OCI-LY1 (cell line): Measurements from ENCODE around the gene EEFSEC.

Experiments used
- H2AFZ ChIP-seq: fragments of 200-600 bp; sonication (generic), shearing (Covaris generic); 2 replicates; pipeline ENCODE4 v1.6.0; 2014; ENCODE audit warnings: antibody characterized with exemption, mild to moderate bottlenecking, low read length
- H3F3A ChIP-seq: fragments of 200-600 bp; sonication (generic), shearing (Covaris generic); 2 replicates; pipeline ENCODE4 v1.6.0; 2014; ENCODE audit warnings: mild to moderate bottlenecking, antibody characterized with exemption, low read length, moderate library complexity; ENCODE audit not compliant: insufficient read depth
- H3K27ac ChIP-seq: fragments of 200-600 bp; sonication (generic); 2 replicates; pipeline ENCODE4 v1.5.1; 2014; ENCODE audit warnings: low read length, mixed run types, mild to moderate bottlenecking, low read depth; ENCODE audit not compliant: poor library complexity, severe bottlenecking
- H3K27me3 ChIP-seq: fragments of 200-600 bp; sonication (generic); 2 replicates; pipeline ENCODE4 v1.6.0; 2014; ENCODE audit warnings: antibody characterized with exemption, mild to moderate bottlenecking, low read length, moderate library complexity; ENCODE audit not compliant: insufficient read depth
- H3K36me3 ChIP-seq: fragments of 200-600 bp; sonication (generic); 2 replicates; pipeline ENCODE4 v1.6.1; 2014; ENCODE audit warnings: mild to moderate bottlenecking, antibody characterized with exemption, low read length, moderate library complexity, mixed read lengths; ENCODE audit not compliant: insufficient read depth
- H3K4me1 ChIP-seq: fragments of 200-600 bp; sonication (generic); 2 replicates; pipeline ENCODE4 v1.5.1; 2014; ENCODE audit warnings: mild to moderate bottlenecking, low read length, moderate library complexity; ENCODE audit not compliant: insufficient read depth, severe bottlenecking
- H3K4me2 ChIP-seq: fragments of 200-600 bp; sonication (generic), shearing (Covaris generic); 2 replicates; pipeline ENCODE4 v1.6.1; 2014; ENCODE audit warnings: low read length
- H3K4me3 ChIP-seq: fragments of 200-600 bp; sonication (generic); 2 replicates; pipeline ENCODE4 v1.5.1; 2014; ENCODE audit warnings: low read length, low read depth, mild to moderate bottlenecking, mixed read lengths; ENCODE audit not compliant: poor library complexity, severe bottlenecking
- H3K79me2 ChIP-seq: fragments of 200-600 bp; shearing (Covaris generic); 2 replicates; pipeline ENCODE4 v1.6.1; 2016; ENCODE audit warnings: mixed run types, low read length, mixed read lengths; ENCODE audit not compliant: insufficient read depth
- H3K9ac ChIP-seq: fragments of 200-600 bp; sonication (generic), shearing (Covaris generic); 2 replicates; pipeline ENCODE4 v1.6.1; 2014; ENCODE audit warnings: mild to moderate bottlenecking, low read length, mixed read lengths
- H3K9me2 ChIP-seq: fragments of 200-600 bp; sonication (generic), shearing (Covaris generic); 2 replicates; pipeline ENCODE4 v1.6.1; 2014; ENCODE audit warnings: low read depth, mild to moderate bottlenecking, low read length, mixed read lengths
- H3K9me3 ChIP-seq: fragments of 200-600 bp; shearing (Covaris generic); 2 replicates; pipeline ENCODE4 v1.6.1; 2014; ENCODE audit warnings: low read length, mixed read lengths
- H4K20me1 ChIP-seq: fragments of 200-600 bp; sonication (generic), shearing (Covaris generic); 2 replicates; pipeline ENCODE4 v1.6.0; 2016; ENCODE audit warnings: mild to moderate bottlenecking, low read length; ENCODE audit not compliant: insufficient read depth
- EZH2 ChIP-seq: fragments of 200-600 bp; sonication (generic), shearing (Covaris generic); IDR thresholded peaks from 2 replicates; pipeline ENCODE4 v1.8.0; 2017; ENCODE audit warnings: borderline replicate concordance, mixed run types, mild to moderate bottlenecking, antibody characterized with exemption, low read length, moderate library complexity, mixed read lengths
- TF ChIP-seq, protein P1 (sequence below): fragments of 200-600 bp; sonication (generic), shearing (Covaris generic); IDR thresholded peaks from 2 replicates; pipeline ENCODE4 v1.5.1; 2017; ENCODE audit warnings: mild to moderate bottlenecking, antibody characterized with exemption, low read length, moderate library complexity, mixed read lengths

EEFSEC gene

DNA sequence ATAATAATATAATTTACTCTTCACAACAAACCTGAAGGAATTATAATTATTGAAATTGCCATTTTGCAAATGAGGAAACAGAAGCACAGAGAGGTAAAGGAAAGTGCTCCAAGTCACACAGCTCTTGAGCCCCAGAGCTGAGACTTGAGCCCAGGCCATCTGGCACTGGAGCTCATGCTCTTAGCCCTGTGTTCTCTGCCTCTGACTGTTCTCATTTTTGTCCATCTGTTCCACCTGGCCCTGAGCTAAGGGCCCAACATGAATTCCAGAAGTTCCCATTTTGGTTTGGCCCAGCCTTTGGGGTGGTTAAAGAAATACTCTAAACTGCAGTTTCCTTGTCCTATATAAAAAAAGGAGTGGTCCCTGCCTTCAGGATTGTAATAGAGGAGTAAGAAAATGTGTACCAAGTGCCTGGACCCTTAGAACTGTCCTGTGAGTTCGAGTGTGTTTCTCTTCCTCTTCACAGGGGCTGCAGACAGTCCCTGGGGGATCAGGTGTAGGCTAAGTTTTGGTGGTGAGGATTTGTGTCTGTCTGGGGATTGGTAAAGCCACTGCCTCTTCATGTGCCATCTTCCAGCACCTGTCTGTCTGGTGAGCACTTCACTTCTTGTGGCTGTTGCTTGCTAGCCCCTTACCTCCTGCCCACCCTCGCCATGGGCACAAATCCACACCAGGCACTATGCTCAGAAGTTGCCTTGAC, 221.6 kb downstream of the EEFSEC start:
- Histone ChIP-seq H3K9ac (no peak overlapping the region), H3K27me3 (no peaks in the 10 kb centered on the region), H3K79me2 (no peaks in the 10 kb centered on the region), H3F3A (no peaks in the 10 kb centered on the region), H3K36me3 (no peaks in the 10 kb centered on the region), H4K20me1 (no peaks in the 10 kb centered on the region), H2AFZ (no peak overlapping the region), H3K27ac (no peak overlapping the region), H3K4me1 (peaks cover 8% of the 10 kb centered on the region), H3K9me2 (no peaks in the 10 kb centered on the region), H3K9me3 (no peaks in the 10 kb centered on the region), H3K4me3 (no peak overlapping the region), H3K4me2 (no peak overlapping the region)
- TF ChIP-seq, protein P1, sequence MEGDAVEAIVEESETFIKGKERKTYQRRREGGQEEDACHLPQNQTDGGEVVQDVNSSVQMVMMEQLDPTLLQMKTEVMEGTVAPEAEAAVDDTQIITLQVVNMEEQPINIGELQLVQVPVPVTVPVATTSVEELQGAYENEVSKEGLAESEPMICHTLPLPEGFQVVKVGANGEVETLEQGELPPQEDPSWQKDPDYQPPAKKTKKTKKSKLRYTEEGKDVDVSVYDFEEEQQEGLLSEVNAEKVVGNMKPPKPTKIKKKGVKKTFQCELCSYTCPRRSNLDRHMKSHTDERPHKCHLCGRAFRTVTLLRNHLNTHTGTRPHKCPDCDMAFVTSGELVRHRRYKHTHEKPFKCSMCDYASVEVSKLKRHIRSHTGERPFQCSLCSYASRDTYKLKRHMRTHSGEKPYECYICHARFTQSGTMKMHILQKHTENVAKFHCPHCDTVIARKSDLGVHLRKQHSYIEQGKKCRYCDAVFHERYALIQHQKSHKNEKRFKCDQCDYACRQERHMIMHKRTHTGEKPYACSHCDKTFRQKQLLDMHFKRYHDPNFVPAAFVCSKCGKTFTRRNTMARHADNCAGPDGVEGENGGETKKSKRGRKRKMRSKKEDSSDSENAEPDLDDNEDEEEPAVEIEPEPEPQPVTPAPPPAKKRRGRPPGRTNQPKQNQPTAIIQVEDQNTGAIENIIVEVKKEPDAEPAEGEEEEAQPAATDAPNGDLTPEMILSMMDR = no peak
- no peak for TF ChIP-seq EZH2

DNA sequence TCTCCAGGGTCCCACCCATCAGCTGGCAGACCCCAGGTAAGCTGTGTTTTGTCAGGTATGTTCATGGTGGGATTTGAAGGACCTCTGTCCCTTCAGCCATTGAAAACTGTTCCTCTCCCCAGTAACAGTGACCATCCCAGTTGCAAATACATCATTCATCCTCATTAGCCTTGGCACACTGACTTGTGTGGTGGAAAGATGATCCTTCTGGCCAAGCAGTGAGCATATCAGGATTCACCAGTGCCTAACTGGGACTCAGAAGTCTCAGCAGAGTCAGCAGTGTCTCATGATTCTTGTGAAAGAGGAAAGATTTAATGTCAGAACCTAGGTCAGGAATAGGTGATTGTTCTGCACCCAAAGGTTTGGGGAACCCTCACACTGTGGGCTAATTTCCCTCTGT, 223.2 kb downstream of the EEFSEC start:
- Histone ChIP-seq H3K9me2 (no peaks in the 10 kb centered on the region), H3K79me2 (no peaks in the 10 kb centered on the region), H4K20me1 (no peaks in the 10 kb centered on the region)

DNA sequence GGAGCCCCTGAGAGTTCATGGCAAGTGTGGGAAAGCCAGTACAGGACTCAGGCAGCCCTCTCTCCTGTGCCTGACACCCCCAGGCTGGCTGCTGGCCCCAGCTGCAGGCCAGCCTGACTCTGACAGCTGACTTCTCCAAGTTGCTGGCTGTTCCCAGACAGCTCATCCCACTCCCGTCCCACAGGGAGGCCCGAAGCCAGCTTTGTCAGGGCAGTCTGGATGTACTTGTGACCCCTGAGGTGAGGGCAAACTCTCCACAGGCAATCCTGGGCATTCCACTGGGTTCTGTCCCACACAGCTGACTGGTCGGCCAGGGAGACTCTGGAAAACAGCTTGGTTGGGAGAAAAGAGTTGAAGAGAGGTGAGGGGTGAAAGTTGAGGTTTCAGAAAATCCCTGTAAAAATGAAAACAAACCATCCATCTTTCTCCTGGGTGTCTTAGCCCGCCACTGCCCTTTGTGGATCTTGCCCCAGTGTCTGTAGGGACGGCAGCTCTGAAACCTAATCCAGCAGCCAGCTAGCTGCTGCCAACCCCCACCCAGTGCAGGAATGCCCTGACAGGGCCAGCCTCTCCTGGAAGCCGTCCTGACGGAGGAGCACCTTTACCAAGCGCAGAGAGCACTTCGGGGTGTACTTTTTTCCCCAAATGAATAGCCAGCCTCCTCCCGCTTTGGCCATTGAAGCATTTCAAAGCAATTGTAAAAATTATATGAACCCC, 225.5 kb downstream of the EEFSEC start:
- H3K4me2 ChIP-seq = no peak overlapping the region
- H3K79me2 ChIP-seq = no peaks in the 10 kb centered on the region
- no peak overlapping the region for H3K27ac ChIP-seq

More for the DNA sequence above, 223.2 kb downstream of the EEFSEC start:
- H2AFZ ChIP-seq = no peak overlapping the region
- no peaks in the 10 kb centered on the region for H3K27me3 ChIP-seq
- H3K4me1 ChIP-seq = peaks cover 4% of the 10 kb centered on the region
- H3K4me3 ChIP-seq = no peak overlapping the region
- no peak overlapping the region for H3K27ac ChIP-seq
- no peaks in the 10 kb centered on the region for H3K36me3 ChIP-seq
- TF ChIP-seq EZH2 = no peak
- TF ChIP-seq, protein P1 = no peak
- H3F3A ChIP-seq = no peaks in the 10 kb centered on the region
- H3K9ac ChIP-seq = no peak overlapping the region
- H3K4me2 ChIP-seq = no peak overlapping the region
- no peaks in the 10 kb centered on the region for H3K9me3 ChIP-seq

More for the DNA sequence above, 225.5 kb downstream of the EEFSEC start:
- Histone ChIP-seq H3K27me3 (no peaks in the 10 kb centered on the region), H4K20me1 (no peaks in the 10 kb centered on the region), H3K4me3 (no peak overlapping the region), H3K4me1 (peaks cover 4% of the 10 kb centered on the region), H3K9me3 (no peaks in the 10 kb centered on the region), H3F3A (no peaks in the 10 kb centered on the region), H2AFZ (no peak overlapping the region), H3K9me2 (no peaks in the 10 kb centered on the region), H3K36me3 (no peaks in the 10 kb centered on the region), H3K9ac (no peak overlapping the region)
- TF ChIP-seq EZH2 = no peak
- TF ChIP-seq, protein P1 = no peak
